ENCODE results near the gene KLHL24. TPM values are rescaled to one million over a fixed set of nuclear protein-coding genes. Genes with fewer than 3 reads are reported as not detected.

The KLHL24 gene
- total RNA-seq, 4 donors from 2014 or later = 94.8 to 148 (median 126) TPM

- H3K27ac ChIP-seq = no peak overlapping the region
- no peaks in the 10 kb centered on the region for H3K27me3 ChIP-seq
- no peaks in the 10 kb centered on the region for H3K9me3 ChIP-seq
- H3K4me3 ChIP-seq = no peak overlapping the region
- H3K36me3 ChIP-seq = peaks cover 0 to 92% of the 10 kb centered on the region in 2 donors
- 100% methylated on average over 1 of the region's 1 CpG for WGBS, 2 donors (ENCODE audit: low coverage in 1 of 2)
- H3K4me1 ChIP-seq = no peaks in the 10 kb centered on the region
- ATAC-seq = no peak
- TF ChIP-seq POLR2A (IDR thresholded peaks at IDR 0.05) (no peak), CTCF (IDR thresholded peaks at IDR 0.05) (no peak), EP300 (IDR thresholded peaks at IDR 0.05) (no peak), POLR2AphosphoS5 (IDR thresholded peaks at IDR 0.05) (no peak)
Measured at GRCh38 chr3:183728204-183728603, 92.8 kb downstream of the KLHL24 start.

GRCh38 chr3:183730361-183730760 lies 94.9 kb downstream of the KLHL24 start:
- H3K36me3 ChIP-seq = peaks cover 0 to 91% of the 10 kb centered on the region in 2 donors
- no peak overlapping the region for H3K4me3 ChIP-seq
- no peaks in the 10 kb centered on the region for H3K27me3 ChIP-seq
- no peaks in the 10 kb centered on the region for H3K9me3 ChIP-seq
- H3K27ac ChIP-seq = no peak overlapping the region
- TF ChIP-seq CTCF (IDR thresholded peaks at IDR 0.05) = no peak
- TF ChIP-seq EP300 (IDR thresholded peaks at IDR 0.05) = no peak
- TF ChIP-seq POLR2AphosphoS5 (IDR thresholded peaks at IDR 0.05) = no peak
- TF ChIP-seq POLR2A (IDR thresholded peaks at IDR 0.05) = no peak
- no peak for ATAC-seq
- WGBS, 2 donors (ENCODE audit: low coverage in 1 of 2) = 82 to 100% methylated on average over 2 of the region's 2 CpGs
- H3K4me1 ChIP-seq = no peaks in the 10 kb centered on the region

- Histone ChIP-seq H3K4me3 (no peak overlapping the region), H3K9me3 (no peaks in the 10 kb centered on the region), H3K27ac (no peak overlapping the region), H3K4me1 (no peaks in the 10 kb centered on the region), H3K27me3 (no peaks in the 10 kb centered on the region), H3K36me3 (peaks cover 0 to 96% of the 10 kb centered on the region in 2 donors)
- WGBS, 2 donors (ENCODE audit: low coverage in 1 of 2) = 89 to 100% methylated on average over 4 to 5 of the region's 5 CpGs
- TF ChIP-seq POLR2A (IDR thresholded peaks at IDR 0.05) (no peak), POLR2AphosphoS5 (IDR thresholded peaks at IDR 0.05) (no peak), EP300 (IDR thresholded peaks at IDR 0.05) (no peak), CTCF (IDR thresholded peaks at IDR 0.05) (no peak)
- ATAC-seq = no peak
Measured at GRCh38 chr3:183731611-183732010, 96.2 kb downstream of the KLHL24 start.

- Histone ChIP-seq H3K27ac (no peak overlapping the region), H3K4me1 (no peaks in the 10 kb centered on the region), H3K4me3 (no peak overlapping the region), H3K36me3 (peaks cover 0 to 92% of the 10 kb centered on the region in 2 donors), H3K9me3 (no peaks in the 10 kb centered on the region), H3K27me3 (no peaks in the 10 kb centered on the region)
- 71 to 89% methylated on average over 5 to 6 of the region's 7 CpGs for WGBS, 2 donors (ENCODE audit: low coverage in 1 of 2)
- ATAC-seq = no peak
- TF ChIP-seq POLR2AphosphoS5 (IDR thresholded peaks at IDR 0.05) = no peak
- TF ChIP-seq CTCF (IDR thresholded peaks at IDR 0.05) = no peak
Measured at GRCh38 chr3:183733553-183733952, 98.1 kb downstream of the KLHL24 start.

Other genes with a start within 250 kb of the KLHL24 start
- 1 to 10 TPM in 3 of 4 donors, under 1 TPM in 1; 0.67 to 4.0 (median 2.7) TPM for gene MCF2L2, start 207.0 kb upstream of the KLHL24 start, total RNA-seq
- gene KLHL6, start 79.9 kb upstream of the KLHL24 start, total RNA-seq = 1 to 10 TPM in 2 of 4 donors, under 1 TPM in 2; 0.62 to 1.9 (median 1.0) TPM
- 10 to 100 TPM; 19.3 to 33.1 (median 27.6) TPM for gene YEATS2, start 62.2 kb downstream of the KLHL24 start, total RNA-seq
- 1 to 10 TPM in 2 of 4 donors, under 1 TPM in 2; 0.35 to 4.9 (median 2.4) TPM for gene MAP6D1, start 190.0 kb downstream of the KLHL24 start, total RNA-seq
- 10 to 100 TPM; 40.6 to 55.7 (median 54.7) TPM for gene PARL, start 249.3 kb downstream of the KLHL24 start, total RNA-seq